Endothelial cell of umbilical vein (primary cell): Measurements from ENCODE around the gene PEX10. TPM values are rescaled to one million over a fixed set of nuclear protein-coding genes. Genes with fewer than 3 reads are reported as not detected.

ENCODE experiments used
- BruUV-seq: library from RNA; stranded (reverse); fragments of 400-500 nt; replicated peaks from 2 replicates; lab custom pipeline; 2021; lab: Mats Ljungman, UMichigan
- CTCF ChIA-PET: fragments of 300-600, 350-600 bp; sonication (Branson Sonifier 250); formaldehyde crosslinking; loops from one replicate; lab custom pipeline; 2021; ENCODE audit warnings: antibody characterized with exemption, inconsistent platforms; lab: Charles Lee
- POLR2A ChIA-PET: fragments of 300-600, 350-600 bp; sonication (Branson Sonifier 250); formaldehyde crosslinking; loops from one replicate; lab custom pipeline; 2021; ENCODE audit warnings: antibody characterized with exemption, inconsistent platforms; lab: Charles Lee
- DNase-seq: peaks from one replicate; pipeline ENCODE4 v3.0.0-alpha.2; 2011; ENCODE audit warnings: low read depth, low spot score
- FAIRE-seq: peaks from 2 replicates; lab custom pipeline; 2011; peaks lifted over from hg19 to GRCh38; lab: Jason Lieb, UNC
- H2AFZ ChIP-seq: 2 replicates; pipeline ENCODE4 v1.6.0; 2012; ENCODE audit warnings: low read depth, low read length, control low read depth, inconsistent platforms
- H3K27ac ChIP-seq: 2 replicates; pipeline ENCODE4 v1.5.1; 2011; ENCODE audit warnings: low read depth, mild to moderate bottlenecking, control low read depth, low read length, moderate library complexity; ENCODE audit not compliant: insufficient read depth
- H3K27me3 ChIP-seq, 2 experiments: 2 replicates each; pipeline versions ENCODE4 v1.6.0 to v1.6.1; 2011; ENCODE audit warnings: low read length in 2 of 2, mixed read lengths in 1 of 2; ENCODE audit not compliant: control insufficient read depth in 2 of 2, insufficient read depth in 2 of 2
- H3K36me3 ChIP-seq, 2 experiments: 2 replicates in 1 of 2; 3 replicates in 1 of 2; pipeline ENCODE4 v1.5.1; 2011; ENCODE audit warnings: low read length in 2 of 2, mild to moderate bottlenecking in 1 of 2, moderate library complexity in 1 of 2; ENCODE audit not compliant: control insufficient read depth in 2 of 2, insufficient read depth in 2 of 2; ENCODE audit errors: extremely low read depth in 1 of 2
- H3K4me1 ChIP-seq: 3 replicates; pipeline ENCODE4 v1.5.1; 2011; ENCODE audit warnings: mild to moderate bottlenecking, low read length; ENCODE audit not compliant: control insufficient read depth, insufficient read depth; ENCODE audit errors: extremely low read depth
- H3K4me2 ChIP-seq: 2 replicates; pipeline ENCODE4 v1.6.1; 2011; ENCODE audit warnings: low read length, control low read depth, mixed read lengths; ENCODE audit not compliant: insufficient read depth
- H3K4me3 ChIP-seq, 3 experiments: fragments of 200-600 bp in 1 of 3; sonication (generic), shearing (Covaris generic) in 1 of 3; replicated peaks in 1 of 3; 2 replicates each; pipeline ENCODE4 v1.5.1; 2011 to 2016; ENCODE audit warnings: control low read depth in 3 of 3, low read length in 3 of 3, mild to moderate bottlenecking in 2 of 3, inconsistent platforms in 1 of 3, low read depth in 1 of 3, moderate library complexity in 1 of 3; ENCODE audit not compliant: insufficient read depth in 1 of 3
- H3K79me2 ChIP-seq: 2 replicates; pipeline ENCODE4 v1.6.0; 2012; ENCODE audit warnings: low read length, inconsistent platforms; ENCODE audit not compliant: control insufficient read depth, insufficient read depth
- H3K9ac ChIP-seq: replicated peaks from 2 replicates; pipeline ENCODE3; 2011; ENCODE audit warnings: low read length, control low read depth; ENCODE audit not compliant: insufficient read depth; ENCODE audit errors: extremely low read depth
- H3K9me1 ChIP-seq: replicated peaks from 3 replicates; pipeline ENCODE4 v1.6.0; 2011; ENCODE audit warnings: mild to moderate bottlenecking, low read length; ENCODE audit not compliant: control insufficient read depth, insufficient read depth; ENCODE audit errors: extremely low read depth
- H3K9me3 ChIP-seq: replicated peaks from 2 replicates; pipeline ENCODE4 v1.5.1; 2012; ENCODE audit warnings: low read length, inconsistent platforms; ENCODE audit not compliant: control insufficient read depth, insufficient read depth
- H4K20me1 ChIP-seq: replicated peaks from 2 replicates; pipeline ENCODE3; 2011; ENCODE audit warnings: mild to moderate bottlenecking, low read length; ENCODE audit not compliant: control insufficient read depth, insufficient read depth; ENCODE audit errors: extremely low read depth
- CTCF ChIP-seq, 2 donors: IDR thresholded peaks; 1 replicate in 1 of 2; 2 replicates in 1 of 2; pipeline ENCODE4 v1.5.1; 2011; ENCODE audit warnings: low read length in 2 of 2, mild to moderate bottlenecking in 2 of 2, moderate library complexity in 2 of 2, control low read depth in 1 of 2, inconsistent platforms in 1 of 2, low read depth in 1 of 2; ENCODE audit not compliant: insufficient read depth in 1 of 2; ENCODE audit errors: extremely low read depth in 1 of 2
- EZH2 ChIP-seq: IDR thresholded peaks from 2 replicates; pipeline ENCODE4 v1.6.1; 2012; ENCODE audit warnings: borderline replicate concordance, low read depth, mild to moderate bottlenecking, moderate library complexity, low read length, inconsistent platforms; ENCODE audit not compliant: severe bottlenecking
- FOS ChIP-seq: IDR thresholded peaks from 2 replicates; pipeline ENCODE4 v1.6.1; 2011; ENCODE audit warnings: mild to moderate bottlenecking, low read length, moderate library complexity, borderline replicate concordance; ENCODE audit not compliant: insufficient read depth
- GATA2 ChIP-seq: IDR thresholded peaks from 2 replicates; pipeline ENCODE4 v1.7.0; 2011; ENCODE audit warnings: low read depth, mild to moderate bottlenecking, moderate library complexity, mixed read lengths, low read length; ENCODE audit not compliant: insufficient read length, insufficient read depth
- JUN ChIP-seq: IDR thresholded peaks from 2 replicates; pipeline ENCODE4 v1.6.1; 2011; ENCODE audit warnings: borderline replicate concordance, low read depth; ENCODE audit not compliant: insufficient read length, insufficient read depth
- MAX ChIP-seq: IDR thresholded peaks from 2 replicates; pipeline ENCODE4 v1.6.1; 2011; ENCODE audit not compliant: insufficient read depth, insufficient read length
- MYC ChIP-seq: IDR thresholded peaks from one replicate; pipeline ENCODE4 v1.6.1; 2011; ENCODE audit warnings: mild to moderate bottlenecking, low read depth, low read length
- POLR2A ChIP-seq: IDR thresholded peaks from 2 replicates; pipeline ENCODE4 v1.6.1; 2012; ENCODE audit warnings: low read depth, mild to moderate bottlenecking, control low read depth, low read length
- POLR2AphosphoS5 ChIP-seq: IDR thresholded peaks from 2 replicates; pipeline ENCODE4 v1.6.1; 2012; ENCODE audit warnings: low read depth, mild to moderate bottlenecking, control low read depth, low read length, moderate library complexity; ENCODE audit not compliant: insufficient read depth
- dilution Hi-C: fragments of 300-500 bp; cut with MboI; formaldehyde crosslinking; loops from one replicate; pipeline ENCODE4 v1.15.0; 2019; ENCODE audit warnings: low sequenced_read_pairs; ENCODE audit not compliant: extremely low pct_ligation_motif_present
- intact Hi-C: fragments of 100-400 bp; cut with micrococcal nuclease; formaldehyde crosslinking; loops from one replicate; pipeline ENCODE4 v1.10.0; 2022
- polyA plus RNA-seq, 4 experiments: library from polyadenylated mRNA; depleted of rRNA in 3 of 4; stranded (reverse) in 3 of 4; unstranded in 1 of 4; fragments of >200 nt; gene quantifications; 2 replicates each; pipeline versions ENCODE4 v1.2.1 to v1.2.3, GENCODE V29; 2011 to 2012; ENCODE audit warnings: missing spikeins in 1 of 4
- total RNA-seq: library from RNA; stranded (reverse); gene quantifications from 2 replicates; pipeline ENCODE4 v1.2.3, GENCODE V29; 2021

The PEX10 gene
- total and polyA plus RNA-seq, 2 donors (not counting 3 experiments of a cell fraction or from before 2014, with no cell fraction given), result 25.1 to 26.7 TPM

- Histone ChIP-seq H3K9ac (no peak overlapping the region), H3K27ac (no peak overlapping the region), H3K4me2 (no peak overlapping the region), H3K9me1 (no peaks in the 10 kb centered on the region), H2AFZ (no peak overlapping the region), H3K4me1 (peaks cover 10% of the 10 kb centered on the region), H3K4me3 (no peak overlapping the region), H3K79me2 (peaks cover 40% of the 10 kb centered on the region), H3K9me3 (no peaks in the 10 kb centered on the region), H3K27me3 (no peaks in the 10 kb centered on the region), H4K20me1 (no peaks in the 10 kb centered on the region), H3K36me3 (peaks cover 13 to 47% of the 10 kb centered on the region in 2 experiments)
- POLR2A ChIA-PET, result no interaction called here
- intact Hi-C loops, result no loop called here
- FAIRE-seq (no peak), DNase-seq (no peak)
- TF ChIP-seq EZH2 (no peak), POLR2A (no peak)
- no TSS peak for BruUV-seq
- CTCF ChIA-PET, result interaction anchor here (1.2 kb wide), 1 partner anchor 201 kb away, joined by 4 read pairs; the partner anchor contains the start of gene FAAP20
- dilution Hi-C loops, result no loop called here
Measured at GRCh38 chr1:2396059-2396458, 16.3 kb downstream of the PEX10 start.

- Histone ChIP-seq H3K4me2 (no peak overlapping the region), H3K9ac (no peak overlapping the region), H3K4me3 (no peak overlapping the region), H3K9me3 (no peaks in the 10 kb centered on the region), H3K79me2 (peaks cover 39% of the 10 kb centered on the region), H3K9me1 (no peaks in the 10 kb centered on the region), H3K36me3 (peaks cover 13 to 41% of the 10 kb centered on the region in 2 experiments), H2AFZ (no peak overlapping the region), H3K27ac (no peak overlapping the region), H3K27me3 (no peaks in the 10 kb centered on the region), H3K4me1 (peaks cover 14% of the 10 kb centered on the region), H4K20me1 (no peaks in the 10 kb centered on the region)
- BruUV-seq, result no TSS peak
- FAIRE-seq (no peak), DNase-seq (no peak)
- dilution Hi-C loops, result no loop called here
- intact Hi-C loops, result no loop called here
- CTCF ChIA-PET, result no interaction called here
- POLR2A ChIA-PET, result no interaction called here
- no peak for TF ChIP-seq POLR2AphosphoS5
- TF ChIP-seq MAX, result no peak
- no peak for TF ChIP-seq GATA2
- no peak for TF ChIP-seq MYC
- TF ChIP-seq EZH2, result no peak
- no peak for TF ChIP-seq JUN
- no peak for TF ChIP-seq POLR2A
- no peak for TF ChIP-seq CTCF (IDR thresholded peaks at IDR 0.05; ENCODE audit: extremely low read depth in 1 of 2, insufficient read depth in 1 of 2, low read depth in 1 of 2, low read length in 2 of 2)
- TF ChIP-seq FOS, result no peak
Measured at GRCh38 chr1:2395245-2395644, 17.1 kb downstream of the PEX10 start.
